Bronchial epithelial cell (primary cell): ENCODE results near the gene ADNP2. TPM values are rescaled to one million over a fixed set of nuclear protein-coding genes. Genes with fewer than 3 reads are reported as not detected.
A peak's percentile ranks its signal among the peaks of the same experiment; 100 is the strongest.

Experiments used
- DNase-seq: peaks from one replicate; pipeline ENCODE4 v3.0.0-alpha.2; 2010; ENCODE audit warnings: low read depth
- FAIRE-seq: peaks from 2 replicates; lab custom pipeline; 2011; peaks lifted over from hg19 to GRCh38; lab: Jason Lieb, UNC
- H3K27me3 ChIP-seq: 2 replicates; pipeline ENCODE4 v1.5.1; 2011; ENCODE audit warnings: low read length; ENCODE audit not compliant: control insufficient read depth, insufficient read depth
- H3K36me3 ChIP-seq: 2 replicates; pipeline ENCODE4 v1.5.1; 2011; ENCODE audit warnings: low read length; ENCODE audit not compliant: control insufficient read depth, insufficient read depth
- H3K4me3 ChIP-seq: 2 replicates; pipeline ENCODE4 v1.5.1; 2011; ENCODE audit warnings: mild to moderate bottlenecking, low read depth, low read length, control low read depth
- CTCF ChIP-seq: IDR thresholded peaks from 2 replicates; pipeline ENCODE4 v1.5.1; 2011; ENCODE audit warnings: mild to moderate bottlenecking, moderate library complexity, low read length, control low read depth, inconsistent platforms; ENCODE audit not compliant: insufficient read depth, severe bottlenecking
- total RNA-seq: library from RNA; depleted of rRNA; stranded (reverse); fragments of >200 nt; gene quantifications from 2 replicates; pipeline ENCODE4 v1.2.1, GENCODE V29; 2014

ADNP2 gene
- total RNA-seq, 1 donor from 2014 or later: 21.6 TPM

DNA sequence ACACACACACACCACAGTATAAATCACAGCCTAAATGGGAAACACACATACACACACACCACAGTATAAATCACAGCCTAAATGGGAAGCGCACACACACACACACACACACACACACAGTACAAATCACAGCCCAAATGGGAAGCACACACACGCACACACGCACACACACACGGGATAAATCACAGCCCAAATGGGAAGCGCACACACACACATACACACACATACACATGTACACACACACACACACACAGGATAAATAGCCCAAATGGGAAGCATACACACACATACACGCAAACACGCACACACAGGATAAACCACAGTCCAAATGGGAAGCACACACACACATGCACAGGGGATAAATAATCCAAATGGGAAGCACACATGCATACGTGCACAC lies 68.1 kb downstream of the ADNP2 start:
- H3K36me3 ChIP-seq: peaks cover 1% of the 10 kb centered on the region
- no peak for TF ChIP-seq CTCF
- no peaks in the 10 kb centered on the region for H3K27me3 ChIP-seq
- FAIRE-seq (peak; percentile 96), DNase-seq (no peak)
- no peak overlapping the region for H3K4me3 ChIP-seq

DNA sequence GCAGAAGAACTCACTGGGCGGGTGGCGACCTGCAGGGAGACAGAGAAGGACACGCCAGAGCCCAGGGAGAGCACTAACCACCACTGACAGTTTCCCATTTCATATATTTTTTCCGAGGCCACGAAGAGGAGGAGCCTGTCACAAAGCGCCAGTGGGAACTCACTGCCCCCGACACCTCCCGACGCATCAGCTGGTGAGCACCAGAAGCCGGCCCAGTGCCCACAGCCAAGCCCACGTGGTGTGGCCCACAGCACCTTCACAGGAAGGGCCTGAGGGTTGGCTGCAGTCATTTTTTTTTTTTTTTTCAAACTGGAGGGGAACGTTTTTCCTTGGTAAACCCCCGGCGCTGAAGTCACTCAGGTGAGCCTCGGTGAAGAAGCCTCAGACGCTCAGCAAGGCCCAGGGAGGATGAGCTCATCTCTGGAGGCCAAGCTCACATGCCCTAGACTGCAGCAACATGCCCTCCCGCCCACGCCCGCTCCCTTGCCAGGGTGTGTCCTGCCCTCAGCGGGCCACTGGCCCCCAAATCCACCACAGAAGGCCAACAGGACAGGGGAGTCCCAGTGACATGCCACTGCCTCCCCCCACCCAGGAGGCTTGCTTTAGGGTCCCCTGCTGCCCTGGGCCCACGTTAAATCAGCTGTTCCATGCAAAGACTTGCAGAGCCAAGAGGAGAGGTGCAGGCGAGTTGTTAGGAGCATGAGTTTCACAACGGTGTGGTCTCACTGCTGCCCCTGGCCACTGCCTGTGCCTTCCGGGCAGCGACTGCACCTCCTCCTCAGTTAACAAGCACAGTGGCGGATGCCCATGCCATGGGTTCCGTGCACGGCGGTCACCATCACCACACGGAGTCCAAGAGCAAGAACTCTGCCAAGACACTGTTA lies 70.1 kb downstream of the ADNP2 start:
- no peak for TF ChIP-seq CTCF
- peaks cover 1% of the 10 kb centered on the region for H3K36me3 ChIP-seq
- DNase-seq (peak; percentile 89), FAIRE-seq (peak; percentile 86)
- no peak overlapping the region for H3K4me3 ChIP-seq
- no peaks in the 10 kb centered on the region for H3K27me3 ChIP-seq

- peak; percentile 50 for TF ChIP-seq CTCF
- H3K27me3 ChIP-seq: no peaks in the 10 kb centered on the region
- FAIRE-seq: no peak
Measured at GRCh38 chr18:80179857-80180558, 70.9 kb downstream of the ADNP2 start.

GRCh38 chr18:80180778-80181564 lies 71.9 kb downstream of the ADNP2 start:
- no peak for DNase-seq
- FAIRE-seq: no peak
- no peak for TF ChIP-seq CTCF
- Histone ChIP-seq H3K4me3 (no peak overlapping the region), H3K36me3 (no peaks in the 10 kb centered on the region), H3K27me3 (no peaks in the 10 kb centered on the region)

More at GRCh38 chr18:80179857-80180558, 70.9 kb downstream of the ADNP2 start:
- DNase-seq: peak; percentile 79
- no peak overlapping the region for H3K4me3 ChIP-seq
- peaks cover 1% of the 10 kb centered on the region for H3K36me3 ChIP-seq

- DNase-seq (no peak), FAIRE-seq (peak; percentile 50)
- H3K36me3 ChIP-seq: no peaks in the 10 kb centered on the region
- TF ChIP-seq CTCF: no peak
- no peaks in the 10 kb centered on the region for H3K27me3 ChIP-seq
- no peak overlapping the region for H3K4me3 ChIP-seq
Measured at GRCh38 chr18:80181642-80182461, 72.8 kb downstream of the ADNP2 start.
